ENCODE data around the gene GID8. TPM values are rescaled to one million over a fixed set of nuclear protein-coding genes. Genes with fewer than 3 reads are reported as not detected.
A peak's percentile ranks its signal among the peaks of the same experiment; 100 is the strongest.

GID8 gene
- total and polyA plus RNA-seq, 2 of the 13 experiments (the other 11 are each of a cell fraction or from before 2014, with no cell fraction given) = 39.6 to 59.8 TPM

DNA sequence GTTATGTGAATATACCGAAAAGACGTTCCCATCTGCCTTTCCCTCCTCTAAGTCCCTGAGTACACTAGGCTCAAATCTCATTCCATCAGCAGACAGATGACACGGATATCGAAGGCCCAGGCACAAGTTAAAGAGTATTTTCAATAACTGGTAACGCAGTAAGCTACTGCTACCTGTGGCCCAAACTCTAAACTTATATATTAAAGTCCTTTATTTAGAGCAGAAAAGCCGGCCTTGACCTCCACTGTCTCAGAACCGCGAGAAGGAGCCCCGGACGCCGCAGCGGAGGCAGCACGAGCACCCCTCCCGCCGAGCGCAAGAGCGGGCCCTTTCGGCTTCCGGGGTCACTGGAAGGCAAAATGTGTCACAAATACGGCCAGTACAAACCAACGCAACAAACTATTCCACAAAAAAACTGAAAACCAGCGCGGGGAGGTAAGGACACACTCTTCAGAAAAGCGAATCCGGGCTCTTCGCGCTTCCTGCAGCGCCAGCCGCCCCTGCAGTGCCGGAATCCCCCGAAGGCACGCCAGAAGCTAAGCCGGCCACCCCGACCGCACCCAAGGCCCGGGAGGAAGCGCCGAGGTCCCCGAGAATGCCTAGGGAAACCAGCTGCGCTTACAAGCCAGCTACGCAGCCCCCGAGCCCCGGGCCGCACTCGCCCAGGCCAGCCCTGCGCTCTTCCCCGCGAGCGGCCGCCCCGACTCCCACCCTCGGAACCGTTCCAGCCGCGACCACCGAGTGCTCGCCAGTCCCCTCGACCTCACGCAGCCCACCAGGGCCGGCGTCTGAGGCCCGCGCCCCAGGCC lies 12.3 kb upstream of the GID8 start (continued):
- TF ChIP-seq ZNF775 (CRISPR knock-in tag; IDR thresholded peaks at IDR 0.05; ENCODE audit: borderline replicate concordance) (no peak), ZBTB7A (CRISPR knock-in tag; IDR thresholded peaks at IDR 0.05) (no peak), CBFB (CRISPR knock-in tag; IDR thresholded peaks at IDR 0.05) (no peak), RELA (CRISPR knock-in tag; IDR thresholded peaks at IDR 0.05) (no peak), ATF7 (IDR thresholded peaks at IDR 0.05) (no peak), ATF7 (CRISPR knock-in tag; IDR thresholded peaks at IDR 0.05) (no peak), FIP1L1 (IDR thresholded peaks at IDR 0.05; ENCODE audit: borderline replicate concordance, insufficient read depth, low read depth, low read length) (no peak), AKAP8 (CRISPR knock-in tag; IDR thresholded peaks at IDR 0.05) (peak; percentile 94; the same call in 1 of the 2 replicates), ZBTB1 (CRISPR knock-in tag; IDR thresholded peaks at IDR 0.05; ENCODE audit: borderline replicate concordance) (no peak), JUN (CRISPR knock-in tag; IDR thresholded peaks at IDR 0.05) (no peak), SMYD3 (CRISPR knock-in tag; IDR thresholded peaks at IDR 0.05) (no peak), RXRA (CRISPR knock-in tag; IDR thresholded peaks at IDR 0.05) (peak; percentile 23; the same call in 1 of the 2 replicates), ZNF746 (CRISPR knock-in tag; IDR thresholded peaks at IDR 0.05) (peak; percentile 76), NFKBIZ (CRISPR knock-in tag; IDR thresholded peaks at IDR 0.05) (0 out of 2 replicates have a peak, but pooled peaks have one; percentile 20), ZNF709 (CRISPR knock-in tag; IDR thresholded peaks at IDR 0.05) (no peak)
- TF ChIP-seq, protein P1, sequence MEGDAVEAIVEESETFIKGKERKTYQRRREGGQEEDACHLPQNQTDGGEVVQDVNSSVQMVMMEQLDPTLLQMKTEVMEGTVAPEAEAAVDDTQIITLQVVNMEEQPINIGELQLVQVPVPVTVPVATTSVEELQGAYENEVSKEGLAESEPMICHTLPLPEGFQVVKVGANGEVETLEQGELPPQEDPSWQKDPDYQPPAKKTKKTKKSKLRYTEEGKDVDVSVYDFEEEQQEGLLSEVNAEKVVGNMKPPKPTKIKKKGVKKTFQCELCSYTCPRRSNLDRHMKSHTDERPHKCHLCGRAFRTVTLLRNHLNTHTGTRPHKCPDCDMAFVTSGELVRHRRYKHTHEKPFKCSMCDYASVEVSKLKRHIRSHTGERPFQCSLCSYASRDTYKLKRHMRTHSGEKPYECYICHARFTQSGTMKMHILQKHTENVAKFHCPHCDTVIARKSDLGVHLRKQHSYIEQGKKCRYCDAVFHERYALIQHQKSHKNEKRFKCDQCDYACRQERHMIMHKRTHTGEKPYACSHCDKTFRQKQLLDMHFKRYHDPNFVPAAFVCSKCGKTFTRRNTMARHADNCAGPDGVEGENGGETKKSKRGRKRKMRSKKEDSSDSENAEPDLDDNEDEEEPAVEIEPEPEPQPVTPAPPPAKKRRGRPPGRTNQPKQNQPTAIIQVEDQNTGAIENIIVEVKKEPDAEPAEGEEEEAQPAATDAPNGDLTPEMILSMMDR (CRISPR knock-in tag; IDR thresholded peaks at IDR 0.05) = 0 out of 2 replicates have a peak, but pooled peaks have one; percentile 10
- TF ChIP-seq, protein P2, sequence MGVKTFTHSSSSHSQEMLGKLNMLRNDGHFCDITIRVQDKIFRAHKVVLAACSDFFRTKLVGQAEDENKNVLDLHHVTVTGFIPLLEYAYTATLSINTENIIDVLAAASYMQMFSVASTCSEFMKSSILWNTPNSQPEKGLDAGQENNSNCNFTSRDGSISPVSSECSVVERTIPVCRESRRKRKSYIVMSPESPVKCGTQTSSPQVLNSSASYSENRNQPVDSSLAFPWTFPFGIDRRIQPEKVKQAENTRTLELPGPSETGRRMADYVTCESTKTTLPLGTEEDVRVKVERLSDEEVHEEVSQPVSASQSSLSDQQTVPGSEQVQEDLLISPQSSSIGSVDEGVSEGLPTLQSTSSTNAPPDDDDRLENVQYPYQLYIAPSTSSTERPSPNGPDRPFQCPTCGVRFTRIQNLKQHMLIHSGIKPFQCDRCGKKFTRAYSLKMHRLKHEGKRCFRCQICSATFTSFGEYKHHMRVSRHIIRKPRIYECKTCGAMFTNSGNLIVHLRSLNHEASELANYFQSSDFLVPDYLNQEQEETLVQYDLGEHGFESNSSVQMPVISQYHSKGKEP (CRISPR knock-in tag; IDR thresholded peaks at IDR 0.05) = no peak; the same call in 1 of the 2 replicates
- TF ChIP-seq, protein P3, sequence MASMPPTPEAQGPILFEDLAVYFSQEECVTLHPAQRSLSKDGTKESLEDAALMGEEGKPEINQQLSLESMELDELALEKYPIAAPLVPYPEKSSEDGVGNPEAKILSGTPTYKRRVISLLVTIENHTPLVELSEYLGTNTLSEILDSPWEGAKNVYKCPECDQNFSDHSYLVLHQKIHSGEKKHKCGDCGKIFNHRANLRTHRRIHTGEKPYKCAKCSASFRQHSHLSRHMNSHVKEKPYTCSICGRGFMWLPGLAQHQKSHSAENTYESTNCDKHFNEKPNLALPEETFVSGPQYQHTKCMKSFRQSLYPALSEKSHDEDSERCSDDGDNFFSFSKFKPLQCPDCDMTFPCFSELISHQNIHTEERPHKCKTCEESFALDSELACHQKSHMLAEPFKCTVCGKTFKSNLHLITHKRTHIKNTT (CRISPR knock-in tag; IDR thresholded peaks at IDR 0.05) = no peak
- TF ChIP-seq, protein P4, sequence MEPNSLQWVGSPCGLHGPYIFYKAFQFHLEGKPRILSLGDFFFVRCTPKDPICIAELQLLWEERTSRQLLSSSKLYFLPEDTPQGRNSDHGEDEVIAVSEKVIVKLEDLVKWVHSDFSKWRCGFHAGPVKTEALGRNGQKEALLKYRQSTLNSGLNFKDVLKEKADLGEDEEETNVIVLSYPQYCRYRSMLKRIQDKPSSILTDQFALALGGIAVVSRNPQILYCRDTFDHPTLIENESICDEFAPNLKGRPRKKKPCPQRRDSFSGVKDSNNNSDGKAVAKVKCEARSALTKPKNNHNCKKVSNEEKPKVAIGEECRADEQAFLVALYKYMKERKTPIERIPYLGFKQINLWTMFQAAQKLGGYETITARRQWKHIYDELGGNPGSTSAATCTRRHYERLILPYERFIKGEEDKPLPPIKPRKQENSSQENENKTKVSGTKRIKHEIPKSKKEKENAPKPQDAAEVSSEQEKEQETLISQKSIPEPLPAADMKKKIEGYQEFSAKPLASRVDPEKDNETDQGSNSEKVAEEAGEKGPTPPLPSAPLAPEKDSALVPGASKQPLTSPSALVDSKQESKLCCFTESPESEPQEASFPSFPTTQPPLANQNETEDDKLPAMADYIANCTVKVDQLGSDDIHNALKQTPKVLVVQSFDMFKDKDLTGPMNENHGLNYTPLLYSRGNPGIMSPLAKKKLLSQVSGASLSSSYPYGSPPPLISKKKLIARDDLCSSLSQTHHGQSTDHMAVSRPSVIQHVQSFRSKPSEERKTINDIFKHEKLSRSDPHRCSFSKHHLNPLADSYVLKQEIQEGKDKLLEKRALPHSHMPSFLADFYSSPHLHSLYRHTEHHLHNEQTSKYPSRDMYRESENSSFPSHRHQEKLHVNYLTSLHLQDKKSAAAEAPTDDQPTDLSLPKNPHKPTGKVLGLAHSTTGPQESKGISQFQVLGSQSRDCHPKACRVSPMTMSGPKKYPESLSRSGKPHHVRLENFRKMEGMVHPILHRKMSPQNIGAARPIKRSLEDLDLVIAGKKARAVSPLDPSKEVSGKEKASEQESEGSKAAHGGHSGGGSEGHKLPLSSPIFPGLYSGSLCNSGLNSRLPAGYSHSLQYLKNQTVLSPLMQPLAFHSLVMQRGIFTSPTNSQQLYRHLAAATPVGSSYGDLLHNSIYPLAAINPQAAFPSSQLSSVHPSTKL (CRISPR knock-in tag; IDR thresholded peaks at IDR 0.05) = no peak
- TF ChIP-seq, protein P5, sequence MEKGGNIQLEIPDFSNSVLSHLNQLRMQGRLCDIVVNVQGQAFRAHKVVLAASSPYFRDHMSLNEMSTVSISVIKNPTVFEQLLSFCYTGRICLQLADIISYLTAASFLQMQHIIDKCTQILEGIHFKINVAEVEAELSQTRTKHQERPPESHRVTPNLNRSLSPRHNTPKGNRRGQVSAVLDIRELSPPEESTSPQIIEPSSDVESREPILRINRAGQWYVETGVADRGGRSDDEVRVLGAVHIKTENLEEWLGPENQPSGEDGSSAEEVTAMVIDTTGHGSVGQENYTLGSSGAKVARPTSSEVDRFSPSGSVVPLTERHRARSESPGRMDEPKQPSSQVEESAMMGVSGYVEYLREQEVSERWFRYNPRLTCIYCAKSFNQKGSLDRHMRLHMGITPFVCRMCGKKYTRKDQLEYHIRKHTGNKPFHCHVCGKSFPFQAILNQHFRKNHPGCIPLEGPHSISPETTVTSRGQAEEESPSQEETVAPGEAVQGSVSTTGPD (CRISPR knock-in tag; IDR thresholded peaks at IDR 0.05) = 0 out of 2 replicates have a peak, but pooled peaks have one; percentile 43
